HCT116 (cell line): Measurements from ENCODE around the gene TDRD9. TPM values are rescaled to one million over a fixed set of nuclear protein-coding genes. Genes with fewer than 3 reads are reported as not detected.

Experiments used
- ATAC-seq: fragments of 200-7000 bp; cut with Tn5 transposase; 2 replicates; pipeline ENCODE4 v1.9.1; 2020; ENCODE audit warnings: mild to moderate bottlenecking, moderate library complexity
- BruUV-seq: library from RNA; stranded (reverse); fragments of 400-500 nt; replicated peaks from 2 replicates; lab custom pipeline; 2021; lab: Mats Ljungman, UMichigan
- CTCF ChIA-PET: fragments of 300-600 bp; sonication (Branson Sonifier 250); formaldehyde crosslinking; loops from one replicate; lab custom pipeline; 2021; ENCODE audit warnings: antibody characterized with exemption; lab: Charles Lee
- POLR2A ChIA-PET: fragments of 300-600, 350-600 bp; sonication (Branson Sonifier 250); formaldehyde crosslinking; loops from one replicate; lab custom pipeline; 2021; ENCODE audit warnings: antibody characterized with exemption; lab: Charles Lee
- RAD21 ChIA-PET, 2 experiments: fragments of 300-600 bp; sonication (Branson Sonifier 250); formaldehyde crosslinking; loops; one replicate each; lab custom pipeline; 2023; ENCODE audit warnings: low total read pairs in 2 of 2; ENCODE audit not compliant: uncharacterized antibody in 2 of 2, unreplicated experiment in 2 of 2, low non-redundant PET in 1 of 2; lab: Charles Lee
- DNase-seq: peaks from one replicate; pipeline ENCODE4 v3.0.0-alpha.2; 2010; ENCODE audit warnings: low read depth, low spot score
- H2AFZ ChIP-seq: fragments of 200-600 bp; shearing (Covaris generic), sonication (generic); 2 replicates; pipeline ENCODE4 v1.6.1; 2017; ENCODE audit warnings: low read depth, mixed run types, mixed read lengths, antibody characterized with exemption, low read length; ENCODE audit not compliant: poor library complexity, severe bottlenecking
- H3K27ac ChIP-seq: 2 replicates; pipeline ENCODE4 v1.5.1; 2012; ENCODE audit warnings: low read depth, low read length
- H3K27me3 ChIP-seq: fragments of 200-600 bp; sonication (generic); 2 replicates; pipeline ENCODE4 v1.6.1; 2016; ENCODE audit warnings: mixed run types, low read length, mixed read lengths; ENCODE audit not compliant: insufficient read depth
- H3K36me3 ChIP-seq, 2 experiments: fragments of 200-500 bp in 1 of 2; fragments of 200-600 bp in 1 of 2; sonication (Bioruptor generic) in 1 of 2; sonication (generic) in 1 of 2; 2 replicates each; pipeline versions ENCODE4 v1.5.1 to v1.6.1; 2014 to 2016; ENCODE audit warnings: low read length in 2 of 2, inconsistent platforms in 1 of 2, mixed read lengths in 1 of 2, mixed run types in 1 of 2; ENCODE audit not compliant: insufficient read depth in 2 of 2, control insufficient read depth in 1 of 2
- H3K4me1 ChIP-seq, 2 experiments: fragments of 200-600 bp in 1 of 2; sonication (generic) in 1 of 2; 2 replicates each; pipeline versions ENCODE4 v1.5.1 to v1.6.1; 2012 to 2017; ENCODE audit warnings: low read length in 2 of 2, inconsistent platforms in 1 of 2, mild to moderate bottlenecking in 1 of 2, mixed read lengths in 1 of 2, mixed run types in 1 of 2, moderate library complexity in 1 of 2; ENCODE audit not compliant: insufficient read depth in 2 of 2, control insufficient read depth in 1 of 2
- H3K4me2 ChIP-seq: fragments of 200-600 bp; sonication (generic); 2 replicates; pipeline ENCODE4 v1.6.1; 2017; ENCODE audit warnings: mixed run types, low read length, mixed read lengths
- H3K4me3 ChIP-seq, 2 experiments: fragments of 200-600 bp in 1 of 2; sonication (generic) in 1 of 2; replicated peaks in 1 of 2; 2 replicates each; pipeline ENCODE4 v1.5.1; 2011 to 2016; ENCODE audit warnings: low read length in 2 of 2, control low read depth in 1 of 2, low read depth in 1 of 2, mild to moderate bottlenecking in 1 of 2, mixed read lengths in 1 of 2, mixed run types in 1 of 2
- H3K79me2 ChIP-seq: fragments of 200-600 bp; sonication (generic); 2 replicates; pipeline ENCODE4 v1.6.1; 2017; ENCODE audit warnings: mild to moderate bottlenecking, mixed run types, low read length, moderate library complexity, mixed read lengths; ENCODE audit not compliant: insufficient read depth
- H3K9ac ChIP-seq: fragments of 200-600 bp; sonication (generic); 2 replicates; pipeline ENCODE4 v1.6.1; 2016; ENCODE audit warnings: low read length, mixed read lengths
- H3K9me2 ChIP-seq: fragments of 200-600 bp; sonication (generic), shearing (Covaris generic); 2 replicates; pipeline ENCODE4 v1.6.1; 2017; ENCODE audit warnings: mixed run types, mild to moderate bottlenecking, moderate library complexity; ENCODE audit not compliant: insufficient read depth
- H3K9me3 ChIP-seq, 2 experiments: fragments of 200-500 bp in 1 of 2; fragments of 200-600 bp in 1 of 2; sonication (Bioruptor generic) in 1 of 2; sonication (generic) in 1 of 2; 2 replicates each; pipeline ENCODE4 v1.6.1; 2014 to 2017; ENCODE audit warnings: low read length in 2 of 2, mixed read lengths in 2 of 2, inconsistent platforms in 1 of 2, low read depth in 1 of 2, mild to moderate bottlenecking in 1 of 2, mixed run types in 1 of 2, moderate library complexity in 1 of 2; ENCODE audit not compliant: control insufficient read depth in 1 of 2, insufficient read depth in 1 of 2
- H4K20me1 ChIP-seq: fragments of 200-600 bp; sonication (generic), shearing (Covaris generic); 2 replicates; pipeline ENCODE4 v1.6.1; 2017; ENCODE audit warnings: mixed run types, mild to moderate bottlenecking, moderate library complexity; ENCODE audit not compliant: insufficient read depth
- ATF3 ChIP-seq: IDR thresholded peaks from 2 replicates; pipeline ENCODE4 v1.6.1; 2012
- CBX3 ChIP-seq: IDR thresholded peaks from 2 replicates; pipeline ENCODE4 v1.6.1; 2012; ENCODE audit warnings: low read depth
- EGR1 ChIP-seq: IDR thresholded peaks from 2 replicates; pipeline ENCODE4 v1.6.1; 2012; ENCODE audit warnings: low read depth
- ELF1 ChIP-seq: IDR thresholded peaks from 2 replicates; pipeline ENCODE4 v1.6.1; 2012; ENCODE audit warnings: low read depth, borderline replicate concordance
- EZH2phosphoT487 ChIP-seq: fragments of 200-600 bp; IDR thresholded peaks from 2 replicates; pipeline ENCODE4 v1.6.1; 2018; ENCODE audit warnings: antibody characterized with exemption, borderline replicate concordance
- FOSL1 ChIP-seq: IDR thresholded peaks from 2 replicates; pipeline ENCODE4 v1.6.1; 2012; ENCODE audit warnings: low read depth
- JUND ChIP-seq: IDR thresholded peaks from 2 replicates; pipeline ENCODE4 v1.6.1; 2012
- POLR2A ChIP-seq: IDR thresholded peaks from 2 replicates; pipeline ENCODE4 v1.7.0; 2011; ENCODE audit warnings: borderline replicate concordance; ENCODE audit not compliant: insufficient read depth, insufficient read length; ENCODE audit errors: extremely low read depth
- POLR2AphosphoS5 ChIP-seq: IDR thresholded peaks from 2 replicates; pipeline ENCODE4 v1.6.1; 2011; ENCODE audit warnings: mild to moderate bottlenecking, low read depth, low read length, moderate library complexity
- RAD21 ChIP-seq: IDR thresholded peaks from 2 replicates; pipeline ENCODE4 v1.6.1; 2012; ENCODE audit warnings: low read depth, mild to moderate bottlenecking
- REST ChIP-seq: IDR thresholded peaks from 2 replicates; pipeline ENCODE4 v1.6.1; 2012; ENCODE audit warnings: low read depth
- SIN3A ChIP-seq: IDR thresholded peaks from 2 replicates; pipeline ENCODE4 v1.6.1; 2012; ENCODE audit warnings: low read depth
- SP1 ChIP-seq: IDR thresholded peaks from 2 replicates; pipeline ENCODE4 v1.6.1; 2012; ENCODE audit warnings: low read depth
- SRF ChIP-seq: IDR thresholded peaks from 2 replicates; pipeline ENCODE4 v1.6.1; 2012; ENCODE audit warnings: low read depth
- TCF7L2 ChIP-seq: IDR thresholded peaks from 2 replicates; pipeline ENCODE4 v1.7.0; 2011; ENCODE audit warnings: borderline replicate concordance, inconsistent platforms; ENCODE audit not compliant: insufficient read depth, insufficient read length; ENCODE audit errors: extremely low read depth
- YY1 ChIP-seq: IDR thresholded peaks from 2 replicates; pipeline ENCODE4 v1.6.1; 2011; ENCODE audit warnings: low read length, low read depth, moderate library complexity, mild to moderate bottlenecking; ENCODE audit not compliant: insufficient replicate concordance; ENCODE audit errors: extremely low read depth
- ZNF274 ChIP-seq: fragments of 200-500 bp; sonication (Bioruptor generic); IDR thresholded peaks from 2 replicates; pipeline ENCODE4 v1.6.1; 2014; ENCODE audit warnings: mild to moderate bottlenecking, low read depth, low read length, inconsistent platforms
- intact Hi-C: fragments of 100-400 bp; cut with micrococcal nuclease; formaldehyde crosslinking; loops from 2 replicates; pipeline ENCODE4 v1.10.0; 2022
- total RNA-seq: library from RNA; stranded (reverse); gene quantifications from one replicate; pipeline ENCODE4 v1.2.1, GENCODE V29; 2021; ENCODE audit not compliant: unreplicated experiment
- TF ChIP-seq, protein P1 (sequence below), 3 experiments: fragments of 200-600 bp in 1 of 3; sonication (generic) in 1 of 3; IDR thresholded peaks in 2 of 3; conservative IDR thresholded peaks in 1 of 3; 2 replicates each; pipeline ENCODE4 v1.5.1; 2012 to 2017; ENCODE audit warnings: low read depth in 2 of 3, low read length in 2 of 3, antibody characterized with exemption in 1 of 3, borderline replicate concordance in 1 of 3, control low read depth in 1 of 3, mild to moderate bottlenecking in 1 of 3, mixed read lengths in 1 of 3, mixed run types in 1 of 3, moderate library complexity in 1 of 3; ENCODE audit not compliant: insufficient read depth in 1 of 3
- TF ChIP-seq, protein P2 (sequence below): IDR thresholded peaks from 2 replicates; pipeline ENCODE4 v1.6.1; 2012

TDRD9 gene
- total RNA-seq, 1 experiment from 2014 or later: not detected

GRCh38 chr14:104049576-104050240, 121.5 kb downstream of the TDRD9 start:
- no peaks in the 10 kb centered on the region for H3K27me3 ChIP-seq
- H3K9me2 ChIP-seq: no peaks in the 10 kb centered on the region
- no peak overlapping the region for H3K9ac ChIP-seq
- DNase-seq: no peak
- no peaks in the 10 kb centered on the region for H3K79me2 ChIP-seq
- H3K4me2 ChIP-seq: no peak overlapping the region
- TF ChIP-seq JUND: no peak
- TF ChIP-seq FOSL1: no peak
- TF ChIP-seq CBX3: no peak
- TF ChIP-seq YY1: no peak
- no peak for TF ChIP-seq SP1
- TF ChIP-seq POLR2AphosphoS5: no peak
- no peak for TF ChIP-seq SIN3A
- TF ChIP-seq EGR1: no peak
- TF ChIP-seq, protein P1, sequence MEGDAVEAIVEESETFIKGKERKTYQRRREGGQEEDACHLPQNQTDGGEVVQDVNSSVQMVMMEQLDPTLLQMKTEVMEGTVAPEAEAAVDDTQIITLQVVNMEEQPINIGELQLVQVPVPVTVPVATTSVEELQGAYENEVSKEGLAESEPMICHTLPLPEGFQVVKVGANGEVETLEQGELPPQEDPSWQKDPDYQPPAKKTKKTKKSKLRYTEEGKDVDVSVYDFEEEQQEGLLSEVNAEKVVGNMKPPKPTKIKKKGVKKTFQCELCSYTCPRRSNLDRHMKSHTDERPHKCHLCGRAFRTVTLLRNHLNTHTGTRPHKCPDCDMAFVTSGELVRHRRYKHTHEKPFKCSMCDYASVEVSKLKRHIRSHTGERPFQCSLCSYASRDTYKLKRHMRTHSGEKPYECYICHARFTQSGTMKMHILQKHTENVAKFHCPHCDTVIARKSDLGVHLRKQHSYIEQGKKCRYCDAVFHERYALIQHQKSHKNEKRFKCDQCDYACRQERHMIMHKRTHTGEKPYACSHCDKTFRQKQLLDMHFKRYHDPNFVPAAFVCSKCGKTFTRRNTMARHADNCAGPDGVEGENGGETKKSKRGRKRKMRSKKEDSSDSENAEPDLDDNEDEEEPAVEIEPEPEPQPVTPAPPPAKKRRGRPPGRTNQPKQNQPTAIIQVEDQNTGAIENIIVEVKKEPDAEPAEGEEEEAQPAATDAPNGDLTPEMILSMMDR (IDR thresholded peaks at IDR 0.05 in 2 of 3, conservative IDR thresholded peaks at IDR 0.05 in 1 of 3; ENCODE audit: borderline replicate concordance in 1 of 3, insufficient read depth in 1 of 3, low read depth in 2 of 3, low read length in 2 of 3): no peak
- no peak for TF ChIP-seq ATF3
- no peak for TF ChIP-seq ELF1
- TF ChIP-seq TCF7L2: no peak
- TF ChIP-seq, protein P2, sequence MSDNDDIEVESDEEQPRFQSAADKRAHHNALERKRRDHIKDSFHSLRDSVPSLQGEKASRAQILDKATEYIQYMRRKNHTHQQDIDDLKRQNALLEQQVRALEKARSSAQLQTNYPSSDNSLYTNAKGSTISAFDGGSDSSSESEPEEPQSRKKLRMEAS: no peak
- TF ChIP-seq EZH2phosphoT487: no peak
- TF ChIP-seq ZNF274: no peak
- no peak for TF ChIP-seq RAD21
- TF ChIP-seq REST: no peak
- TF ChIP-seq SRF: no peak
- no peak for TF ChIP-seq POLR2A
- ChIA-PET CTCF (no interaction called here), RAD21 (no interaction called here), POLR2A (no interaction called here)
- H3K4me3 ChIP-seq: no peak overlapping the region
- no peaks in the 10 kb centered on the region for H3K9me3 ChIP-seq
- ATAC-seq: no peak
- H3K36me3 ChIP-seq: no peaks in the 10 kb centered on the region
- no TSS peak for BruUV-seq
- H2AFZ ChIP-seq: no peak overlapping the region
- H4K20me1 ChIP-seq: no peaks in the 10 kb centered on the region
- H3K27ac ChIP-seq: no peak overlapping the region
- no peaks in the 10 kb centered on the region for H3K4me1 ChIP-seq
- intact Hi-C loops: no loop called here
